Brain microvascular endothelial cell (primary cell): ENCODE results near the gene SCYGR3.

Source experiments
- DNase-seq: peaks from one replicate; pipeline ENCODE4 v3.0.0-alpha.2; 2020
- H3K27ac ChIP-seq: fragments of 250-450 bp; sonication (Bioruptor Pico); 2 replicates; pipeline ENCODE4 v1.5.1; 2020; ENCODE audit warnings: mild to moderate bottlenecking, moderate library complexity
- H3K27me3 ChIP-seq: fragments of 250-450 bp; sonication (Bioruptor Pico); replicated peaks from 2 replicates; pipeline ENCODE4 v1.5.1; 2020; ENCODE audit warnings: mild to moderate bottlenecking
- H3K36me3 ChIP-seq: fragments of 250-450 bp; sonication (Bioruptor Pico); replicated peaks from 2 replicates; pipeline ENCODE4 v1.5.1; 2020; ENCODE audit warnings: mild to moderate bottlenecking
- H3K4me3 ChIP-seq: 2 replicates; pipeline ENCODE4 v1.5.1; 2011; ENCODE audit warnings: low read depth, mild to moderate bottlenecking, control low read depth, low read length, moderate library complexity
- CTCF ChIP-seq: IDR thresholded peaks from 2 replicates; pipeline ENCODE4 v1.5.1; 2011; ENCODE audit warnings: low read depth, mild to moderate bottlenecking, moderate library complexity, low read length, control low read depth, inconsistent platforms; ENCODE audit errors: missing control alignments
- in situ Hi-C: cut with HindIII; loops from 2 replicates; pipeline ENCODE4 v1.10.0; 2017; ENCODE audit warnings: low sequenced_read_pairs, low pct_ligation_motif_present

The SCYGR3 gene

GRCh38 chr2:227630322-227630721 is 15.7 kb upstream of the SCYGR3 start:
- in situ Hi-C loops = no loop called here
- DNase-seq = no peak
- Histone ChIP-seq H3K27me3 (no peaks in the 10 kb centered on the region), H3K27ac (no peak overlapping the region), H3K4me3 (no peak overlapping the region), H3K36me3 (no peaks in the 10 kb centered on the region)
- TF ChIP-seq CTCF = no peak

GRCh38 chr2:227629435-227629834 is 14.8 kb upstream of the SCYGR3 start:
- Histone ChIP-seq H3K36me3 (no peaks in the 10 kb centered on the region), H3K27ac (no peak overlapping the region), H3K27me3 (no peaks in the 10 kb centered on the region), H3K4me3 (no peak overlapping the region)
- in situ Hi-C loops = no loop called here
- no peak for DNase-seq
- no peak for TF ChIP-seq CTCF

- Histone ChIP-seq H3K4me3 (no peak overlapping the region), H3K27ac (no peak overlapping the region), H3K27me3 (no peaks in the 10 kb centered on the region), H3K36me3 (no peaks in the 10 kb centered on the region)
- no peak for TF ChIP-seq CTCF
- no peak for DNase-seq
- in situ Hi-C loops = no loop called here
These were observed 13.1 kb upstream of the SCYGR3 start for GRCh38 chr2:227627769-227628168.

- no peak overlapping the region for H3K27ac ChIP-seq
- no peak overlapping the region for H3K4me3 ChIP-seq
- no peak for TF ChIP-seq CTCF
- no peaks in the 10 kb centered on the region for H3K36me3 ChIP-seq
- no peaks in the 10 kb centered on the region for H3K27me3 ChIP-seq
- in situ Hi-C loops = no loop called here
- no peak for DNase-seq
These were observed 12.0 kb upstream of the SCYGR3 start for GRCh38 chr2:227626580-227627151.

- Histone ChIP-seq H3K27me3 (no peaks in the 10 kb centered on the region), H3K27ac (no peak overlapping the region), H3K4me3 (no peak overlapping the region), H3K36me3 (no peaks in the 10 kb centered on the region)
- no peak for TF ChIP-seq CTCF
- no peak for DNase-seq
- in situ Hi-C loops = no loop called here
These were observed 10.8 kb upstream of the SCYGR3 start for GRCh38 chr2:227625420-227625819.

GRCh38 chr2:227623226-227623625 is 8.6 kb upstream of the SCYGR3 start:
- peak; percentile 39 for DNase-seq
- Histone ChIP-seq H3K4me3 (no peak overlapping the region), H3K27me3 (no peaks in the 10 kb centered on the region), H3K36me3 (no peaks in the 10 kb centered on the region), H3K27ac (peak overlapping the region; percentile 32)
- TF ChIP-seq CTCF = no peak
- in situ Hi-C loops = no loop called here
